GM20431 (cell line): ENCODE measurements around the gene LIPE.

Experiments
- in situ Hi-C: fragments of 300-500 bp; cut with MseI, MboI; formaldehyde crosslinking; loops from one replicate; pipeline ENCODE4 v1.15.0; 2020; ENCODE audit warnings: low sequenced_read_pairs; ENCODE audit not compliant: unreplicated experiment

Gene LIPE

DNA sequence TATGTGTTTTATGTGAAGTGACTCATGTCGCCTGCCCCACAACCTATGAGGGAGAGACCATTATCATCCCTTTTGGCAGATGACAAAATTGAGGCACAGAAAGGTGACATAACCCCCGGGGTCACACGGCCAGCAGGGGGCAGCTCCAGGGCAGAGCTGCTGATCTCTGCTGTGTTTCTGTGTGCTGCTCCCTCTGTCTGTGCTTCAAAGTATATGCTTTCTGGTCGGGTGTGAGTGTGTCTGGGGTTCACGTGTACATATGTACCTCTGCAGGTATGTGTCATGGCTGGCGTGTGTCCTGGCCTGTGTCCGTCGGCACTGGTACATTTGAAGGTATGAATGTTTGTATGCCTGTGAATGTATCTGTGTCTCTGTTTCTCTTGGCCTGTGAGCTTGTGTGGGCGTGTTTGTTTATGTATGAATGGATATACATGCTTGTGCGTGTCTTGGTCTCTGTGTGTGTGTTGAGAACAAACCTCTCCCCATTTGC lies 7.1 kb downstream of the LIPE start:
- in situ Hi-C loops: no loop called here

DNA sequence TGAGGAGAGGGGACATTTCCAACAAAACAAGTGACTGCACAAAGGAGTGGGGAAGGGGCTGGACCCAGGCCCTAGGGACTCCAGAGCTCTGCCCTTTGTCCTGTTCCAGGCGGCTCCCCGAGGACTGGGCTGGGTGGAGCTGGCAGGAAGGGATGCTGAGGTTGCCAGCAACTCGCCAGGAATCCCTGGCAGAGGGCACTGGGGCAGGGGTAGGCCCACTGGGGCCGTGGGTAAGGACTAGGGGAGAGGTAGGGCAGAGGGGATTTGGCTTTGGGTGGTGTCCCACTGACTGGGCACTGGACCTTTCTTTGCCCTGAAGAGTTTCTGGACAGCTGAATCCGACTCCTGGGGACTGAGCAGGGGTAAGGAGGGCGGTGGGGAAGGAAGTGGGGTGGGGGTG lies 7.9 kb downstream of the LIPE start:
- in situ Hi-C loops: no loop called here

DNA sequence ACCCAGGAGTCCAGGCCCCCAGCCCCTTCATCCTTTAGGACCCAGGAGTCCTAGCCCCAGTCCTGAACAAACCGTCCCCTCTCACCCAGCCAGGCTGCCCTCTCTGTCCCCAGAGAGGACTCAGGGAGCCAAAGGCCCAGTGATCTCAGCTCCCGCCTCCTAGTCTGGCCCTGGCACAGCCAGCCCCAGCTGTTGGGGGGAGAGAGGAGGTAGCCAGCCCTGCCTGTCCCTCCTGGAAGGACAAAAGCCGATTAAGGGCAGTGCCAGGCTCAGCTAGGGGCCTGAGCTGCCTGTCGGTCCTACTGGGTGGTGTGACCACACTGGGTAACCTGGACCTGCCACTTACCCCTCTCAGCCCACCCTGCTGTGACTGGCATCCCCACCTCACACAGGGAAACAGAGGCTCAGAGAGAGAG lies 14.5 kb downstream of the LIPE start:
- in situ Hi-C loops: no loop called here

DNA sequence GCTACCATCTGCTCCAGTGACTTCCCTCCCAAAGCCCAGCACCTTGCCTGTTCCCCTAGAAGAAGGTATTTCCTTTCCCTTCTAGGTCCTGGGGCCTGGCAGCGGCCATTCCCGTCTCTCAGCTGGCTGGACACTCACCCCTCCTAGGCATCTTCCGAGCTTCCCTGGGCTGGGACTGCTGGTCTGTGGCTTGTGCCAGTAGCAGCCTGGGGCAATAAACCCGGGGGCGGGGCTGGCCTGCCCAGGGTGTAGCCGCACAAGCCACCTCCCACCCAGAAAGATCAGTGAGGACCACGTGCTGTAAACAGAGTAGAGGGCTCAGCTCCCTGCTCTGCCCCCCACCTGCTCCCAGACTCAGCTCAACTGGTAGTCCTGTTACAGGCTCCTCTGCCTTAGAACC lies 15.0 kb downstream of the LIPE start:
- in situ Hi-C loops: no loop called here

DNA sequence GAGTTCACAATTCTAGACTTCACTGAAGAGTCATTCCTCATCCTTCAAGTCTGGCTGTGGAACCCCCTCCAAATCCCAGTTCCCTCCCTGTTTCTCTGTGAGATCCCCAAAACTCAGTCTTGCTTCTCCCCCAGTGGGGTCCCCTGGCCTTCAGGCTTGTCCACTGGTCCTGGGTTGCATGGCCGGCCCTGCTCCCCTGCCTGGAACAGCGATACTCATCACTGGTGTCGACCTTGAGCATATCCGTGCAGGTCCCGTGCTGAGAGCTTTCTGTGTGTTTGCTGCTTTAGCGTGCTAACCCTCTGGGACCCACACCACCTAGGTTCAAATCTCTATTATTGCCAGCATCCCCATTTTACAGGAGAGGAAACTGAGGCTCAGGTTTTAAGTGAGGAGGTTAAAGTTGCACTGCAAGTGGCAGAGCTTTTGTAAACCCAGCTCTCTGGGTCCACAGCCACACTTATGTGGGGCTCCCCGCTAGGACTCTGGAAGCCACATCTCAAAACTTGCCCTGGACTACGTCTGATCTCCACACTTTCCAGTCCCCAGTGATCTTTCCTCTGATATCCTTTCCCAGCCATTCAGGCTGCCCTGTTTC lies 15.5 kb downstream of the LIPE start:
- in situ Hi-C loops: no loop called here

DNA sequence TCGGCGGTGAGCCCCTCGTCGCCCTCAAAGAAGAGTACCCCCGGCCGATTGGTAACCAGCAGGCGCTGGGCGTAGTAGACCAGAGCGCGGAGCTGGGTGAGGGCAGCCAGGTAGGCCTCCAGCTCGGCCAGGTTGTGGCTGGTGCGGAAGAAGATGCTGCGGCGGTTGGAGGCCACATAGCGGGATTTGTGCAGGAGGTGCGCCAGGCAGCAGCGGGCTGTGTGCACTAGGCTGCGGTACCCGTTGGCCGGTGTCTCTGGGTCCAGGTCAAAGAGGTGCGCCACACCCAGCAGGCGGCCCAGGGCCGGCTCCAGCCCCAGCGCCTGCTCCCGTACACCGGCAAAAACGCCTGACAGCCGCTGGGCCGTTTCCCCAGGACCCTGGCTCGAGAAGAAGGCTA lies 16.8 kb downstream of the LIPE start:
- in situ Hi-C loops: no loop called here

DNA sequence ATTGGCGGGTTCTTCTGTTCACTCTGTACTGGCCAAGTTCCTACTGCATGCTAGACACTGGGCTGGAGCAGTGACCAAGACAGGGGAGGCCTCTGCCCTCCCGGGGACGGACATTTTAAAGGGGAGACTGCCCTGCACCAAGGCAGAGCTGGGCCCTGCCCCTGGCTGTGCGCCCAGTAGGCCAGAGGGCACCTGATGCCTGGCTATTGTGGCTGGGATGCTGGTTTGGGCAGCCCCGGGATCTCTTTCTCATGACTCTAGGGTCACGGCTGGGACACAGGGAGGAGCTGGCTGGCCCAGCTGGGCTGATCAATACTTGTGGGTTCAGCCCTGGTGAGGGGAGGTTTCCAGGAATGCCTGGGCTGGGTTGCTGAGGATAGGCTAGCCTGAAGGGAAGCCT lies 17.7 kb downstream of the LIPE start:
- in situ Hi-C loops: no loop called here

DNA sequence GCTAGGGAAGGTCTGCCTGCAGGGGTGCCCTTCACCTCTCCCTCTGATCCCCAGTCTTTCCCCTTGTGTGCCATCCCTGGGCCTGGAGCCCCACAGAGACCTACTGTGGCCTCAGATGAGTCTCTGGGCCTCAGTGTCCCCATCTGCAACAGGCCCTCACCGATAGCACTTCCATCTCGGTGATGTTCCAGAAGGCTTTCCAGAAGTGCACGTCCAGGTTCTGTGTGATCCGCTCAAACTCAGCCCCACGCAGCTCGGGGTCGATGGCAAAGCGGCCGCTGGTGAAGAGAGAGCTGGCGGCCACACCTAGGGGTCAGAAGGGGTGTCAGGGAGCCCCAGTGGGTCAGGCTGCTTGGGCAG lies 19.4 kb downstream of the LIPE start:
- in situ Hi-C loops: no loop called here

DNA sequence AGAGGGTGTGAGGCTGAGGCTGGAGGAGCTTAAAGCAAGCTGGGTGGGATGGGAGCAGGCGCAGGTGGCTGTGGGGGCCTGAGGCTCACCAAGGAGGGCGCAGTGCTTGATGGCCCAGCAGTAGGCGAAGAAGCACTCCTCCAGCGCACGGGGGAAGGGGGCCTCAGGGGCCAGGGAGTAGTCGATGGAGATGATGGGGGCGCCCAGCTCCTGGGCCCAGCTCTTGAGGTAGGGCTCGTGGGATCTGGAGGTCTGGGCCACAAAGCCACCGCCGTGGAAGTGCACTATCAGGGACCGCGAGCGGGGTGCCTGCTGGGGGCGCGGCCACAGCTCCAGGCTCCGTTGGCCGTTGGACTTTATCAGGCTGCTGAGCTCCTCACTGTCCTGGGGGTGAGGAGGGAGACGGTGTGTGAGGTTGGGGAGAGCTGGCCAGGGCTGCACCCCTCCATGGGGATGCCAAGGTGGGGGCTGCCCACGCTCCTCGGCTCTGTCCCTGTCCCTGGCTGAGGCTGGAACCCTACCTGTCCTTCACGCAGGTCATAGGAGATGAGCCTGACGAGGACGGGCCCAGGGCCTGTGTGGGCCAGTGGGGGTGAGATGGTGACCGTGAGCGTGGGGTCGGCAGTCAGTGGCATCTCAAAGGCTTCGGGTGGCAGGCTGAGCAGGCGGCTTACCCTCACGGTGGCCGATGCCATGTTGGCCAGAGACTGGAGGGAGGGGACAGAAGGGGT lies 19.9 kb downstream of the LIPE start:
- in situ Hi-C loops: no loop called here

DNA sequence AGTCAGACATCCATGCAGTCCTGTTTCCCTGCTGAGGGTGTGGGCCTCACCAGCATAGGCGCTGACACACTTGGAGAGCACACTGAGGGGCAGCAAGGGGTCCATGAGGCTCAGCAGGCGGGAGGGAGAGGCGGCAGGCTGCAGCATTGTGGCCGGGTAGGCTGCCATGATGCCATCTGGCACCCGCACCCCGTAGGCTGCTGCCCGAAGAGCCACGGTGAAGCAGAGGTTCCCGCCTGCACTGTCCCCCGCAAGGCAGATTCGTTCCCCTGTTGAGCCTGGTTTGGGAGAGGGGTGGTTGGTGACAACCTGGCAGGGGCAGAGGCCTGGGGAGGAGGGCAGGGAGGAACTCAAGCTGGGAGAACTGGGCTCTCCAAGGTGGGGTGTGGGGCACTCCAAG lies 21.1 kb downstream of the LIPE start:
- in situ Hi-C loops: no loop called here

DNA sequence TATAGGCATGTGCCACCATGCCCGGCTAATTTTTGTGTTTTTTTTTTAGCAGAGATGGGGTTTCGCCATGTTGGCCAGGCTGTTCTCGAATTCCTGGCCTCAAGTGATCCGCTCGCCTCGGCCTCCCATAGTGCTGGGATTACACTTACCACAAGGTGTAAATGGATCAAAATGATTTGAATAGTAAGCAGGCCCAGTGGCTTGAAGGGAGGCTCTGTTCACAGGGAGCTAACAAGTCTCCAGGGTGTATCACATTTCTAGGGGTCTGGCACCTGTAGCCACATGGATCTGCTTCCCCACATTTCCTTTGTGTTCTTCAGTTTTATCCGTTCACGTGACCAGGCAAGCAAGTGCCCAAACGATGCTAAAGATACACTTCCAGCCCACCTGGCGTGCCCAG lies 23.6 kb downstream of the LIPE start:
- in situ Hi-C loops: no loop called here

DNA sequence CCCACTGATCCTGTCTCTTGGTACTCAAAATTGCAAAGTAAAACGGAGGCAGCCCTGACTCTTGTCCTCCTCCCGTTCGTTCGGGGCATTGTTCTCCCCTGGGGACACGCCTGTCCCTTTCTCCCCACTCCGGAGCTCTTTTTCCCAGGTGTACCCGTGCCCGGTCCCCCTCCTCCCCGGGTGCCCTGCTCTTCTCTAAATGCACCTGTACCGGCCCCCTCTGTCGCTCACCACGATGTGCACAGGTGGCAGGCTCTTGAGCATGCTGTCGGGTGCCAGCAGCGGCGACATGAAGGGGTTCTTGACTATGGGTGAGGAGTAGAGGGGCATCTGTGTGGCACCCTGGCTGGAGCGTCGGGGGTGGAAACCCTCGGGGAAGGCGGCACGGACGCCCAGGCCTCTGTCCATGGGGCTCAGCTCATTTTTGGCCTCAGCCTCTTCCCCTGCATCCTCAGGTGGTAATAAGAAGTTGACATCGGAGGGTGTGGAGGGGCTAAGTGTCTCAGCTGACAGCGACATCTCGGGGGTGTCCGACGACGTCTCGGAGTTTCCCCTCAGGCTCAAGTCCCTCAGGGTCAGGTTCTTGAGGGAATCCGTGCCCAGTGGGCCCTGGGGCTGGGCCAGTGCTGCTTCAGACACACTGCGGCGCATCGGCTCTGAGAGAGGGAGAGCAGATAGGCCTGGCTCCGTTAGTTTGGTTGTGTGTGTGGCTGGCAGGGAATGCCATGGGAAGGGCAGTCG lies 24.6 kb downstream of the LIPE start:
- in situ Hi-C loops: no loop called here

DNA sequence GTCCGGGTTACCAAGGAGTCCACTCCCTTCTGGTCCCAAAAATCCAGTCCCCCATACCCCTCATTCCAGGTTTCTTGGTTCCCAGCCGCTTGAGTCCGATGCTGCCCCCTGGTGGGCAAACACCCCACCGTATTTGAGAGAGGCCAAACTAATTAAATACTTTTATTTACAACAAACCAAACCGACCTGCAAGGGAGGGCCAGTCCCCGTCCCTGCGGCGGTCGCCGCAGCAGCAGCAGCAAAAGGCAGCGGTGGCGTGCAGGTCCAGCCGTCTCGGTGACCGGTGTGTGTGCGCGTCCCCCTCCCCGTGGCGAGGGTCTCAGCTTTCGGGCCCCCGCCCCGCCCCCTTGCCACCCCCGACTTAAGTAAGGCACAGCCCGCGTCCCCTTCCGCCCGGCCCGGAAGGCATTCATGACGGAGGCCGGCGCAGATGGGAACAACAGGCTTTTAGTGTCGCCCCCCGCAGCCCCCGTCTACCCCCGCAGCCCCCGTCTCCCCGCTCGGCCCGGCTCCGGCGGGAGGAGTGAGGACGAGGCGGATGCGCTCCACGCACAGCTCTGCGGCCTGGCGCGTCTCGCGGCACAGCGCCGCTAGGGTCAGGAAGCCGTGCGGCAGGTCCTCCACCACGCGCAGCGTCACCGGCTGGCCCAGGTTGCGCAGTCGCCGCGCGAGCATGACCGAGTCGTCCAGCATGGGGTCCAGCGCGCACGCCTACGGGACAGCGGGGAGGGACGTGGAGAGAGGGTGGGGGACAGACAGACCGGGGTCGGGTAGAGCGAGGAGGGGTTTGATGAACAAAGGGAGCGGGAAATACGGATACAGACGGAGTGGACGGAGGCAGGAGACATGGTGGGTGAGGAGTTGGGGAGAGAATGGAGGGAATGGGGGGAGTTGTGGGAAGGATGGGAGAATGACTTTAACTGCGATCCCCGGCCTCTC lies 25.6 kb downstream of the LIPE start:
- in situ Hi-C loops: no loop called here

DNA sequence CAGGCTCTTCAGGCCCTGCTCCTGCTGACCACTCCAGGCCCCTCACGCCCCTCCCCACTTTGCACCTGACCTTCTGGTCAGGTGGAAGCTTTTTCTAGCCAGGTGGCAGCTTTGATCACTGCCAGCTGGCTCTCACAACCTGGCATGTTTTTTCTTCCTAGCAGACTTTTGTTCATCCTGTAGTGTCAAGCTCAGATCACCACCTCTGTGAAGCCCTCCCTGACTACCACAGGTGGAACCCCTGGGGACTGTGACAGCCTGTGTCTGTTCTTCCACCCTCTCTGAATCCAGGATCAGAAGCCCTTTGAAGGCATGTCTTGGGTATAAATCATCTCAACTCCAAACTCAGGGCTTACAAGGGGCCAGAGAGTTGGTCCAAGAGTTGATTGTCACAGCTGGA lies 26.8 kb downstream of the LIPE start:
- in situ Hi-C loops: no loop called here

DNA sequence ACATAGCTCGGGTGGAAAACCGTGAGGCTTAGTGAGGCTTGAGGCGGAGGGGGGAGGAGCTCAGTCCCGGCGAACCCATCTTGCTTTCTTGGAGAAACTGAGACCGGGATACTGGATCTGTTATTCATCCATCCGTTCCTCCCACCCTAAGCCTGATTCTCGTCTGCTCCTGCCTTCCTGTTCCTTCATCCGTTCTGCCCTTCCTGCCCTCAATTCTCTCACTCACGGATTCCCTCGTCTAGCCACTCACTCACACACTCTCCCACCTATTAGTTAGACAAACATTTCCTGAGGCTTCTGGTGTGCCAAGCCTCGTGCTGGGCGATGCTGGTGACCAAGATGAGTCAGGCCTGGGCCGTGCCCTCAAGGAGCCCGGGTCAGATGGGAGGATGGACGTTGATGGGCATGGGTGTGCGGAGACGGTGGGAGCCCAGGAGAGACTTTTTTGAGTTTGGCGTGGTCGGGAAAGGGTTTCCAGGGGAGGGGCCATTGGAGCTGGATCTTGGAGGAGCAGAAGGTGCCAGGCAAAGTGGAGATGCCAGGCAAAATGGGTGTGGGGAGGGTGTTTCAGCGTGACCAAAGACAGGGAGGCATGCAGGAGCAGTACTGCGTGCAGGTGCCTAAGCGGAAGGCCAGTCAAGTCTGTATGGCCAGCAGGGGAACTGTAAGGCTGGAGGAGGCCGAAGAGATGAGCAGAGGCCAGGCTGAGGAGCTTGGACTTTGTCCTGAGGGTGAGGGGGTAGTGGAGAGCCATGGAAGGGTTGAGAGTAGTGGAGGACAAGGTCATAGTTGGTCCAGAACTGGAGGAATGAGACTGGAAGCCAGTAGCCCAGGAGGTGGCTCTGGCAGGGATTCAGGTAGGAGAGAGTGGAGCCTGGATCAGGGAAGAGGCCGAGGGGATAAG lies 29.7 kb downstream of the LIPE start:
- in situ Hi-C loops: no loop called here

DNA sequence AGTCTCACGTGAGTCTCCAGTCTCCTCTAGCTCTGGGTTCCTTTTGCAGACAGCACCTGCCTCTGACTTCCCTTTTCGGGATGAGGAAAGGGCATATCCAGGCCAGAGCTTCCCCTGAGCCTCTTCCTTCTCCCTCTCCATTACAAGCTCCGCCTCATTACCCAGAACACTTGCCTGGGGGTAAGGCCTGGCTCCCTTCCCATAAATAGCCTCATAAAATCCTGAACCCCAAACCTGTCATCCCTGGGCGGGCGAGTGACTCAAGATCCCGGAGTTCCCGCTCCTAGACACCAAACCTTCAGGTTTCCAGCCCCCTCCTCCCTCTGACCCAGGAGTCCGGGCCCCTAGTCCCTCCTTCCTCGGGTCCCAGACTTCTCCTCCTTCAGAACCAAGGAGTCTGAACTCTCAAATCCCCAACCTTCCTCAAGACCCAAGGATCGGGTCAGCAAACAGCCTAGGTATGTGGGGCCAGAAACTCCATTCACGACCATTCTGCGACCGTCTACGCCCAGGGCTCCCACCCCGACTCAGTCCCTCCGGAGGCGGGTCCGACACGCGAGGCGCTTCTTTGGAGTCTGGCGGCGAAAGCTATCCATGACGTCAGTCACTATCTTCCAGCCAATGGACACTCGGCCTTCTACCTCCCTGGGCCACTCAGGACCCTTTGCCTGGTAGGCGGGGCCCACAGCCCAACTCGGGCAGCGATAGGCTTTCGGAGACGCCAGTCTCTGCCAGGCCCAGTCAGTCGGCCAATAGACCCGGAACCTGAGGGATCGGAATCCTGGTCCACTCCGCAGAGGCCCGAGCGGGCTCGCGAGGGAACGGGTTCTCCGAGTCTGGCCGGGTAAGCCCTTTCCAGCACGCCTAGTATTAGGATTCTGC lies 30.6 kb downstream of the LIPE start:
- in situ Hi-C loops: no loop called here

DNA sequence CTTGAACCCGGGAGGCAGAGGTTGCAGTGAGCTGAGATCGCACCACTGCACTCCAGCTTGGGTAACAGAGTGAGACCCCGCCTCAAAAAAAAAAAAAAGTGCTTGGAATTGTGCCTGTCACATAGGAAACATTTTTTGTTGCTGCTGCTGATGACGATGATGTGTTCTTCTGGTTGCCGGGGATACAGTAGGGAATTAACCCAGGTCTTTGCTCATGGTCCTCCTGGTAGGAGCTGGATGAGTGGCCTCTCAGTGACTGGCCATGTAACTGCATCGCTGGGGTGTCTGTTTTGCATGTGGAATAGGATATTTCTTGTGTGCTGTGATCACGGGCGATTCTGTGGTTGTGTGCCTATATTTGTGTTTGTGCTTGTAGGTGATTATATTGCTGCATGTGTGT lies 32.4 kb downstream of the LIPE start:
- in situ Hi-C loops: no loop called here

DNA sequence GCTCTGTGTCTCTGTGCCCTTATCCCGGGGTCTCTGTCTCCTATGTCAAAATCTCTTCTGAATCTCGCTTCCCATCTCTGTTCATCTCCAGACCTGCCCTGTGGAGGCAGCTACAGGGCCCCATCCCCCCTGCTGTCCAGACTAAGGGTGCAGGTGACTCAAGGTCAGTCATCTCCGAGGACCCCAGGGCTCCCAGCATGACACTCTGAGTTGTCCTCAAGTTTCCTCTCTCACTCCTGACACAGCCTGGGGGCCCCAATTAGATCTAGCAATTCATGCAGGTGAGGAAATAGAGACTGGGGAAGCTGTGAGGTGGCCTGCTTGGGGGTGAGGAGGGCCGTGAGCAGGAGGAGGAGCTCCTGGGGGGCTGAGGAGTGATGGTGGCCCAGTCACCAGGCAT lies 35.0 kb downstream of the LIPE start:
- in situ Hi-C loops: no loop called here
